HEK293 (cell line): Measurements from ENCODE around the gene POLR3GL.

Experiments
- CTCF ChIA-PET: fragments of 350-600 bp; formaldehyde crosslinking; extraction: SDS; loops from one replicate; lab custom pipeline; 2021; ENCODE audit warnings: antibody characterized with exemption; lab: Yijun Ruan, JAX
- POLR2A ChIA-PET: fragments of 300-600 bp; formaldehyde crosslinking; extraction: SDS; loops from one replicate; lab custom pipeline; 2020; ENCODE audit warnings: antibody characterized with exemption, inconsistent platforms; lab: Yijun Ruan, JAX
- H3K27ac ChIP-seq: fragments of 200-500 bp; sonication (Bioruptor generic); 2 replicates; pipeline ENCODE4 v1.5.1; 2014; ENCODE audit warnings: low read depth, low read length, control low read depth, inconsistent platforms; ENCODE audit errors: extremely low read depth
- H3K36me3 ChIP-seq, 2 experiments: fragments of 200-500 bp in 1 of 2; sonication (Bioruptor generic) in 1 of 2; 1 replicate in 1 of 2; 2 replicates in 1 of 2; pipeline ENCODE4 v1.5.1; 2014 to 2017; ENCODE audit warnings: inconsistent platforms in 2 of 2, low read length in 2 of 2; ENCODE audit not compliant: control insufficient read depth in 2 of 2, insufficient read depth in 1 of 2
- H3K4me1 ChIP-seq: fragments of 200-500 bp; sonication (Bioruptor generic); 2 replicates; pipeline ENCODE4 v1.5.1; 2014; ENCODE audit warnings: mild to moderate bottlenecking, low read length, inconsistent platforms; ENCODE audit not compliant: control insufficient read depth, insufficient read depth
- H3K4me3 ChIP-seq: 2 replicates; pipeline ENCODE4 v1.5.1; 2011; ENCODE audit warnings: low read depth, mild to moderate bottlenecking, control low read depth, low read length, moderate library complexity
- H3K9me3 ChIP-seq: fragments of 200-500 bp; sonication (Bioruptor generic); 2 replicates; pipeline ENCODE4 v1.5.1; 2014; ENCODE audit warnings: low read depth, low read length, inconsistent platforms; ENCODE audit not compliant: control insufficient read depth, insufficient read depth
- EGR2 ChIP-seq: fragments of 450-650 bp; formaldehyde crosslinking; IDR thresholded peaks from 2 replicates; pipeline ENCODE4 v1.5.1; 2016; ENCODE audit warnings: low read depth, missing biosample characterization, missing genetic modification characterization
- KLF16 ChIP-seq: fragments of 450-650 bp; formaldehyde crosslinking; IDR thresholded peaks from 2 replicates; pipeline ENCODE4 v1.5.1; 2017; ENCODE audit warnings: missing biosample characterization, missing genetic modification characterization
- PATZ1 ChIP-seq: fragments of 450-650 bp; formaldehyde crosslinking; IDR thresholded peaks from 2 replicates; pipeline ENCODE4 v1.5.1; 2016; ENCODE audit warnings: missing biosample characterization, missing genetic modification characterization
- WT1 ChIP-seq: fragments of 450-650 bp; formaldehyde crosslinking; IDR thresholded peaks from 2 replicates; pipeline ENCODE4 v1.5.1; 2016; ENCODE audit warnings: missing biosample characterization, missing genetic modification characterization
- ZBTB17 ChIP-seq: fragments of 450-650 bp; formaldehyde crosslinking; IDR thresholded peaks from 2 replicates; pipeline ENCODE4 v1.5.1; 2016; ENCODE audit warnings: missing biosample characterization, missing genetic modification characterization
- ZBTB26 ChIP-seq: fragments of 450-650 bp; formaldehyde crosslinking; optimal IDR thresholded peaks from 2 replicates; pipeline ENCODE3; 2016; ENCODE audit warnings: missing biosample characterization, mild to moderate bottlenecking, missing genetic modification characterization
- ZBTB44 ChIP-seq: fragments of 450-650 bp; IDR thresholded peaks from 2 replicates; pipeline ENCODE4 v1.5.1; 2018; ENCODE audit warnings: missing biosample characterization, mild to moderate bottlenecking, missing genetic modification characterization
- ZFP3 ChIP-seq: fragments of 450-650 bp; formaldehyde crosslinking; IDR thresholded peaks from 2 replicates; pipeline ENCODE4 v1.5.1; 2016; ENCODE audit warnings: low read depth, missing biosample characterization, missing genetic modification characterization
- ZNF239 ChIP-seq: fragments of 450-650 bp; formaldehyde crosslinking; IDR thresholded peaks from 2 replicates; pipeline ENCODE4 v1.5.1; 2016; ENCODE audit warnings: missing biosample characterization, missing genetic modification characterization
- ZNF518A ChIP-seq: fragments of 450-650 bp; formaldehyde crosslinking; conservative IDR thresholded peaks from 2 replicates; pipeline ENCODE4 v1.5.1; 2016; ENCODE audit warnings: low read depth, missing biosample characterization, missing genetic modification characterization
- ZNF677 ChIP-seq: fragments of 450-650 bp; IDR thresholded peaks from 2 replicates; pipeline ENCODE4 v1.5.0; 2018; ENCODE audit warnings: missing biosample characterization, mild to moderate bottlenecking, missing genetic modification characterization, moderate library complexity
- ZNF747 ChIP-seq: fragments of 450-650 bp; formaldehyde crosslinking; IDR thresholded peaks from 2 replicates; pipeline ENCODE4 v1.5.1; 2016; ENCODE audit warnings: missing biosample characterization, missing genetic modification characterization
- ZNF837 ChIP-seq: fragments of 450-650 bp; formaldehyde crosslinking; IDR thresholded peaks from 2 replicates; pipeline ENCODE4 v1.5.1; 2016; ENCODE audit warnings: missing biosample characterization, missing genetic modification characterization
- ZNF843 ChIP-seq: fragments of 450-650 bp; formaldehyde crosslinking; IDR thresholded peaks from 2 replicates; pipeline ENCODE4 v1.5.1; 2016; ENCODE audit warnings: missing biosample characterization, missing genetic modification characterization
- TF ChIP-seq, protein P1 (sequence below): sonication (generic); formaldehyde crosslinking; IDR thresholded peaks from 2 replicates; pipeline ENCODE4 v1.8.1; 2022; ENCODE audit warnings: mild to moderate bottlenecking, moderate library complexity, missing genetic modification reagents

POLR3GL gene

DNA sequence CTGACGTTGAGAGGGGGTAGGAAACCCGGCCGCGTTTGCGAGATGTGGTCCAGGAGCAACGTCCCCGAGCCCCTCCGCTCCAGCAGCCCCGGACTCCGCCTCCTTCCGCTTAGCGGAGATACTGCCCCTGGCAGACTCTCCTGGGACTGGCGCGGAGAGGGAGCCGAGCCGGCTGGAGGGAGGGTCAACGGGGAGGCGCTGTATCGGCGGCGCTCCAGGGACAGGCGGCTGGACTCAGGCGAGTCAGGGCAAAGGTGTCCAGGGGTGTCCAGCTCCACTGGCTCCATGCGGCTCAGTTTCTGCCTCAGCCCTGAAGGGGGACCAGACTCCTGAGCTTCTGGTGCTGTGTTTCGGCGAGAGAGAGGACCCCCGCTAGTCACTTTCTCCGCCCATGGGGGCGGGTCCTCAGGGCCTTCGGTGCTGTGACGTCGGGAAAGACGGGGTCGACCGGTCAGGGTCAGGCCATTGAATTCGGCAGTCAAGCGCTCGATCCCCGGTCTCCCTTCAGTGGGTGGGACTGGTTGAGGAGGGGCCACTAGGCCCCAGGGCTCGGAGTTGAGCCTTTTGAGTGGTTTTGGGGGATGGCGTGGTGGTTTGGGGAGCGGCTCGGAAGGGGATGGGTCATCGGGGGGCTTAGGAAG, 3.9 kb upstream of the POLR3GL start (continued):
- peak; percentile 75; the same call in 1 of the 2 replicates for TF ChIP-seq ZBTB17 (tag by site-specific recombination)
- peak; percentile 58 for TF ChIP-seq WT1 (tag by site-specific recombination)
- no peak for TF ChIP-seq ZFP3 (tag by site-specific recombination)

- Histone ChIP-seq H3K9me3 (no peaks in the 10 kb centered on the region), H3K4me1 (peaks cover 12% of the 10 kb centered on the region), H3K36me3 (no peaks in the 10 kb centered on the region), H3K27ac (peak overlapping the region; percentile 33; the same call in 1 of the 2 replicates), H3K4me3 (peak overlapping the region; percentile 56; the same call in 1 of the 2 replicates)
- ChIA-PET CTCF (no interaction called here), POLR2A (interaction anchor here (0.9 kb wide), 1 partner anchor 69 kb away, joined by 3 read pairs; no protein-coding TSS in a partner anchor)
- TF ChIP-seq PATZ1 (tag by site-specific recombination) (no peak), ZNF837 (tag by site-specific recombination) (no peak), ZNF239 (tag by site-specific recombination) (no peak), EGR2 (tag by site-specific recombination) (no peak), ZNF518A (tag by site-specific recombination) (no peak), ZNF747 (no peak), ZNF677 (tag by site-specific recombination) (no peak)
- TF ChIP-seq, protein P1, sequence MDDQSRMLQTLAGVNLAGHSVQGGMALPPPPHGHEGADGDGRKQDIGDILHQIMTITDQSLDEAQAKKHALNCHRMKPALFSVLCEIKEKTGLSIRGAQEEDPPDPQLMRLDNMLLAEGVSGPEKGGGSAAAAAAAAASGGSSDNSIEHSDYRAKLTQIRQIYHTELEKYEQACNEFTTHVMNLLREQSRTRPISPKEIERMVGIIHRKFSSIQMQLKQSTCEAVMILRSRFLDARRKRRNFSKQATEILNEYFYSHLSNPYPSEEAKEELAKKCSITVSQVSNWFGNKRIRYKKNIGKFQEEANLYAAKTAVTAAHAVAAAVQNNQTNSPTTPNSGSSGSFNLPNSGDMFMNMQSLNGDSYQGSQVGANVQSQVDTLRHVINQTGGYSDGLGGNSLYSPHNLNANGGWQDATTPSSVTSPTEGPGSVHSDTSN = no peak
These were observed 3.4 kb upstream of the POLR3GL start for GRCh38 chr1:145961109-145961424.

- TF ChIP-seq ZBTB17 (tag by site-specific recombination) (0 out of 2 replicates have a peak, but pooled peaks have one; percentile 27), ZBTB26 (tag by site-specific recombination) (peak; percentile 48), KLF16 (tag by site-specific recombination) (no peak), ZNF843 (tag by site-specific recombination) (no peak), EGR2 (tag by site-specific recombination) (peak; percentile 25; the same call in 1 of the 2 replicates), ZBTB44 (tag by site-specific recombination) (peak; percentile 35; the same call in 1 of the 2 replicates)
- Histone ChIP-seq H3K36me3 (no peaks in the 10 kb centered on the region), H3K27ac (no peak overlapping the region), H3K4me1 (peaks cover 12% of the 10 kb centered on the region), H3K9me3 (no peaks in the 10 kb centered on the region), H3K4me3 (no peak overlapping the region; the same call in 1 of the 2 replicates)
- POLR2A ChIA-PET = no interaction called here
- CTCF ChIA-PET = interaction anchor here (0.5 kb wide), 2 partner anchors 45 to 50 kb away, joined by 3 to 5 read pairs; no protein-coding TSS in a partner anchor
These were observed 2.9 kb upstream of the POLR3GL start for GRCh38 chr1:145961425-145962156.
